K562 (cell line): Measurements from ENCODE around the gene PPP1CA. TPM values are rescaled to one million over a fixed set of nuclear protein-coding genes. Genes with fewer than 3 reads are reported as not detected.

Source experiments
- ARID3B ChIP-seq: fragments of 250-450 bp; sonication (Bioruptor Pico); IDR thresholded peaks from 2 replicates; pipeline ENCODE4 v1.4.0; 2020; ENCODE audit warnings: borderline replicate concordance
- CBX5 ChIP-seq: IDR thresholded peaks from 2 replicates; pipeline ENCODE4 v1.6.1; 2014; ENCODE audit warnings: low read depth, borderline replicate concordance
- E2F1 ChIP-seq: sonication (generic); formaldehyde crosslinking; IDR thresholded peaks from 2 replicates; pipeline ENCODE4 v1.8.1; 2023; ENCODE audit warnings: mild to moderate bottlenecking, missing genetic modification reagents, moderate library complexity
- E2F4 ChIP-seq: sonication (generic); formaldehyde crosslinking; IDR thresholded peaks from 2 replicates; pipeline ENCODE4 v1.8.0; 2022; ENCODE audit warnings: mild to moderate bottlenecking, low read depth, missing genetic modification reagents
- FOXP1 ChIP-seq: sonication (generic); formaldehyde crosslinking; IDR thresholded peaks from 2 replicates; pipeline ENCODE4 v1.8.0; 2022; ENCODE audit warnings: mild to moderate bottlenecking, missing genetic modification reagents
- HSF4 ChIP-seq: fragments of 250-450 bp; sonication (Bioruptor Pico); IDR thresholded peaks from 2 replicates; pipeline ENCODE4 v2.1.2; 2022; ENCODE audit warnings: mild to moderate bottlenecking, moderate library complexity, borderline replicate concordance
- ID3 ChIP-seq, 2 experiments: fragments of 250-450 bp in 1 of 2; fragments of 450-650 bp in 1 of 2; sonication (Bioruptor Pico) in 1 of 2; IDR thresholded peaks; 2 replicates each; pipeline versions ENCODE4 v1.6.1 to v1.8.0; 2016 to 2021; ENCODE audit warnings: mild to moderate bottlenecking in 2 of 2, moderate library complexity in 2 of 2, missing compliant biosample characterization in 1 of 2, missing genetic modification characterization in 1 of 2
- KDM1A ChIP-seq, 2 experiments: fragments of 450-650 bp; IDR thresholded peaks; 2 replicates each; pipeline ENCODE4 v1.6.1; 2016; ENCODE audit warnings: mild to moderate bottlenecking in 2 of 2
- NFIC ChIP-seq: fragments of 450-650 bp; IDR thresholded peaks from 2 replicates; pipeline ENCODE4 v1.6.1; 2017; ENCODE audit warnings: mild to moderate bottlenecking, inconsistent platforms
- PYGO2 ChIP-seq: fragments of 450-650 bp; IDR thresholded peaks from 2 replicates; pipeline ENCODE4 v1.6.1; 2016; ENCODE audit warnings: mild to moderate bottlenecking, missing genetic modification characterization, moderate library complexity, missing compliant biosample characterization
- RB1 ChIP-seq: fragments of 450-650 bp; IDR thresholded peaks from 2 replicates; pipeline ENCODE4 v1.6.1; 2017; ENCODE audit warnings: low read depth, mild to moderate bottlenecking
- RBFOX2 ChIP-seq: fragments of 200-400 bp; formaldehyde crosslinking; IDR thresholded peaks from 2 replicates; pipeline ENCODE4 v1.6.1; 2017; ENCODE audit warnings: low read depth, mild to moderate bottlenecking, low read length, moderate library complexity
- RBM17 ChIP-seq: fragments of 200-400 bp; formaldehyde crosslinking; IDR thresholded peaks from 2 replicates; pipeline ENCODE4 v1.6.1; 2017; ENCODE audit warnings: low read depth, mild to moderate bottlenecking, low read length, borderline replicate concordance
- RCOR1 ChIP-seq, 2 experiments: IDR thresholded peaks; 2 replicates each; pipeline ENCODE4 v1.6.1; 2012; ENCODE audit warnings: low read depth in 2 of 2, low read length in 2 of 2, borderline replicate concordance in 1 of 2, improper control_type of control experiment in 1 of 2
- SMARCA4 ChIP-seq: fragments of 450-650 bp; IDR thresholded peaks from 2 replicates; pipeline ENCODE4 v1.6.1; 2016
- TEAD2 ChIP-seq: fragments of 450-650 bp; IDR thresholded peaks from 2 replicates; pipeline ENCODE4 v1.6.1; 2016; ENCODE audit warnings: missing genetic modification characterization, control low read depth, missing compliant biosample characterization
- TFAP4 ChIP-seq: sonication (generic); formaldehyde crosslinking; IDR thresholded peaks from 2 replicates; pipeline ENCODE4 v1.8.0; 2022; ENCODE audit warnings: missing genetic modification reagents, mild to moderate bottlenecking, moderate library complexity, borderline replicate concordance
- XRCC3 ChIP-seq: fragments of 450-650 bp; IDR thresholded peaks from 2 replicates; pipeline ENCODE4 v1.6.1; 2017; ENCODE audit warnings: mild to moderate bottlenecking, moderate library complexity
- ZBTB9 ChIP-seq: fragments of 450-650 bp; formaldehyde crosslinking; IDR thresholded peaks from 2 replicates; pipeline ENCODE4 v1.4.0; 2020; ENCODE audit warnings: mild to moderate bottlenecking, moderate library complexity
- polyA plus RNA-seq, 8 experiments: library from polyadenylated mRNA; depleted of rRNA in 4 of 8; stranded (reverse) in 5 of 8; unstranded in 3 of 8; fragments of >200 nt; fragmentation: Nextera tagmentation in 2 of 8; fragmentation: Illumina TruSeq in 1 of 8; extraction: Ambion mirVana in 2 of 8; extraction: Trizol in 1 of 8; gene quantifications; 2 replicates each; pipeline versions ENCODE4 v1.2.1 to v1.2.3, GENCODE V29; 2011 to 2014; ENCODE audit warnings: inconsistent platforms in 1 of 8, missing spikeins in 1 of 8
- total RNA-seq, 7 experiments: library from RNA; depleted of rRNA in 6 of 7; stranded (reverse); fragments of >200 nt in 6 of 7; fragmentation: Illumina TruSeq in 2 of 7; extraction: Trizol in 2 of 7; gene quantifications; 2 replicates each; pipeline versions ENCODE4 v1.2.1 to v1.2.3, GENCODE V29; 2011 to 2021; ENCODE audit warnings: low replicate concordance in 1 of 7

The PPP1CA gene
- total and polyA plus RNA-seq, 9 of the 15 experiments (the other 6 are each of a cell fraction or from before 2014, with no cell fraction given), result 18.2 to 242 (median 188) TPM

- TF ChIP-seq RBM17, result no peak
- no peak for TF ChIP-seq ID3 (CRISPR knock-in tag; IDR thresholded peaks at IDR 0.05)
- TF ChIP-seq ID3 (tag; IDR thresholded peaks at IDR 0.05), result peak; percentile 92
- no peak for TF ChIP-seq FOXP1 (CRISPR knock-in tag)
- no peak for TF ChIP-seq ARID3B (CRISPR knock-in tag)
- TF ChIP-seq NFIC, result no peak
- TF ChIP-seq RCOR1 (IDR thresholded peaks at IDR 0.05; ENCODE audit: borderline replicate concordance in 1 of 2, low read depth in 2 of 2, low read length in 2 of 2), result peak in 1 of 2 experiments; percentile 67; a peak in 2 of 4 replicates
- peak; percentile 36 for TF ChIP-seq TFAP4 (CRISPR knock-in tag)
- TF ChIP-seq SMARCA4, result peak; percentile 85
- no peak for TF ChIP-seq RBFOX2
- TF ChIP-seq HSF4, result no peak
- no peak for TF ChIP-seq RB1
- TF ChIP-seq TEAD2 (tag), result no peak
- no peak for TF ChIP-seq E2F1
- peak; percentile 44 to 71; a peak in 3 of 4 replicates for TF ChIP-seq KDM1A (IDR thresholded peaks at IDR 0.05)
- no peak for TF ChIP-seq ZBTB9 (CRISPR knock-in tag)
- TF ChIP-seq PYGO2, result no peak
- TF ChIP-seq XRCC3, result no peak
- TF ChIP-seq CBX5, result no peak
- no peak for TF ChIP-seq E2F4 (CRISPR knock-in tag)
Observed at GRCh38 chr11:67354075-67355022, 47.3 kb downstream of the PPP1CA start (continued).
